Stimulated activated CD4-positive, alpha-beta T cell treated with anti-CD3 and anti-CD28 coated beads, TNF-alpha, amount 100 ng/mL, for 48 hours (primary cell): ENCODE data around the gene PTTG1.
"Not testable (repeated sequence)": the region's sequence is repeated elsewhere in the genome, so short reads cannot be mapped to it uniquely, and the experiment has no call there.

Experiments used
- DNase-seq, 3 donors: peaks; one replicate each; pipeline ENCODE4 v3.0.0-alpha.2; 2020; ENCODE audit warnings: low read depth in 3 of 3

The PTTG1 gene

DNA sequence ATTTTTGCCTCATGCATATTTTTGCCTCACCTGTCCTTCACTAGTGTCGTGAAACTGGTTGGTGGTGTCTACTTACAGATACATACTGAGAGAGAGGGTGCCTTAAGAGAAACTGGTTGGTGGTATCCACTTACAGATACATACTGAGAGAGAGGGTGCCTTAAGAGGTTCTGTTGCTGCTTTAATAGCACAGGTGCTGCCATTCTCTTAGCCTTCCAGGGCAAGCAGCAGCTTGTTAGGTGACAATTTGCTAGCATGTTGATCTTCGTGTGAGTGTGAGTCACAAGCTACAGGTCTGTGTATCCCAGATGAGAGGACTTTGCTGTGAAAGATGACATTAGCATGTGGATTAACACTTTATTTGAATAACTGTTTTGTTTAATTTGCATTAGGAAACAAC, 1.4 kb downstream of the PTTG1 start:
- DNase-seq = no peak

- DNase-seq = no peak
Measured at GRCh38 chr5:160427607-160428006, 6.0 kb downstream of the PTTG1 start.

DNA sequence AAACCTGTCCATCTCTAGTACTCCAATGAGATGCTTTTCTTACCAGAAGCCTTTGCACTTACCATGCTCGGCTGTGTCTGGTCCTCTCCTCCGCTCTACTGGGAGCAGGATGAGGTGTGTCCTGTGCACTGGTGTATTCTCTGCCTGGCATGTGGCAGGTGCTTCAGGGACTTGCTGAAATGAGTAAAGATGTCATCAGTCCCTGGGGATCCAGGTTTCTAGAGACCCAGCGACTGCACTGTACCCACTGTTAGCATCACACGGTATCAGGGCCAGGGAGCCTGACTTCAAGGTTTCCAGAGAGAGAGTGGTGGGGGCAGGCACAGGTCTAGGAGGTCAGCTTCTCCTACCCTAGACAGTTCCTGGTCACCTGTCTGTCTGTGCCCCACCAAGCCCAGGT, 10.5 kb downstream of the PTTG1 start:
- no peak for DNase-seq

DNA sequence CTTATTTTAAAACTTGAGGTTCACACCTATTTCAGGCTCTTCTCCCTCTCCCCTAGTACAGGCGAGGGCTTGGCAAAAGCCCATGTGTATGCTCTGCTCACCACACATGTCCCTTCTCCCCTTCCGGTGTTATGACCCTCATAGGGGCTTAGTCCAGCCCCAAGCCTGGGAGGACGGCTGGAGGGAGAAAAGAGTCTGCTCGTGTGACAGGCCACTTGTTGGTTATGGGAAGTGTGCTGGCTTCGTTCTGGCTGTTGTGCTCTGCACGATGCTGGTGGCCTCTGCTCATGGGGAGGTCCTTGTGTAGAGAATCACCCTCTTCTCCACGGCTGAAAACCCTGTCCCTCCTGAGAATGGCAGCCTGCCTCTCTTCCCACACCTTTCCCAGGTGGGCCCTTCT, 11.1 kb downstream of the PTTG1 start:
- no peak for DNase-seq

GRCh38 chr5:160434022-160434531, 12.4 kb downstream of the PTTG1 start:
- DNase-seq = no peak

DNA sequence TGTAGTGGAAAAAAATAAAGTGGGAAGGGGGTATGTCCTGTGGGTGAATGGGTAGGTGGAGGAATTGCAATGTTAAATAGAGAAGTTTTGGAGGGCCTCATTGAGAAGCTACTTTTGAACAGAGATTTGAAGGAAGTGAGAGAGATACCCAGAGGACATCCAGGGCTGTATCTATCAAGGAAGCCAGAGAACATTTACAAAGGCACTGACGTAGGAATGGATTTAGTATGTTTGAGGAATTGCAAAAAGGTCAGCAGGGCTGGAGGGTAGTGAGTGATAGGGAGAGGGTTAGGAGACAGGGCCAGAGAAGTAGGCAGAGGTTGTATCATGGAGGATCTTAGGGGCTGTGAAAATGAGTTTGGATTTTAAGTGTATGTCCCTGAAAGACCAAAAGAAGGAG, 13.9 kb downstream of the PTTG1 start:
- no peak for DNase-seq

DNA sequence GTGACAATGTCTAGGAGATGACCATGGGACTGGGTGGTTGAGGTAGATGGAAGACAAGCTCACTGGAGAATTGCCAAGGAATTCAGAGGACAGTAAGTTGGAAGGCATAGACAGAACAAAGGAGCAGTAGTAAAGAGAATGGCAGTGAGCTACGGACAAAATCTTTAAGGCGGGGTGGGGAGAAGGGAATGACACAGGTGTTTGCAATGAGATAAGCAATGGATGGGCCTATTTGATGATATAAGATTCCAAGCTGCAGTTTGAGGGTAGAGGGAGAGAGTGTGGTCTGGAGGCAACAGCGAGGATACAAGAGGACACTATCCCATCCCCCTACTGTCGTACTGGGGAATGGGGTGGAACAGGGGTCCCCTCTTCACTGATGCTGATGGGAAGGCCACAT, 14.4 kb downstream of the PTTG1 start:
- no peak for DNase-seq

DNA sequence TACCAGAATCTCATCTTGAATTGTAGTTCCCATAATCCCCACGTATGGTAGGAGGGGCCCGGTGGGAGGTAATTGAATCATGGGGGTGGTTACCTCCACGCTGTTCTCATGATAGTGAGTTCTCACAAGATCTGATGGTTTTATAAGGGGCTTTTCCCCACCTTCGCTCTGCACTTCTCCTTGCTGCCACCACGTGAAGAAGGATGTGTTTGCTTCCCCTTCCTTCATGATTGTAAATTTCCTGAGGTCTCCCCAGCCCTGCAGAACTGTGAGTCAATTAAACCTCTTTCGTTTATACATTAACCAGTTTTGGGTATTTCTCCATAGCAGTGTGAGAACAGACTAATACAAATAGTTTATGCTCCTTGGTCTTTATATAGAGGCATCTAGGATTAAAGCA, 15.0 kb downstream of the PTTG1 start:
- DNase-seq = not testable (repeated sequence)

- DNase-seq = no peak
Measured at GRCh38 chr5:160437271-160437670, 15.6 kb downstream of the PTTG1 start.

DNA sequence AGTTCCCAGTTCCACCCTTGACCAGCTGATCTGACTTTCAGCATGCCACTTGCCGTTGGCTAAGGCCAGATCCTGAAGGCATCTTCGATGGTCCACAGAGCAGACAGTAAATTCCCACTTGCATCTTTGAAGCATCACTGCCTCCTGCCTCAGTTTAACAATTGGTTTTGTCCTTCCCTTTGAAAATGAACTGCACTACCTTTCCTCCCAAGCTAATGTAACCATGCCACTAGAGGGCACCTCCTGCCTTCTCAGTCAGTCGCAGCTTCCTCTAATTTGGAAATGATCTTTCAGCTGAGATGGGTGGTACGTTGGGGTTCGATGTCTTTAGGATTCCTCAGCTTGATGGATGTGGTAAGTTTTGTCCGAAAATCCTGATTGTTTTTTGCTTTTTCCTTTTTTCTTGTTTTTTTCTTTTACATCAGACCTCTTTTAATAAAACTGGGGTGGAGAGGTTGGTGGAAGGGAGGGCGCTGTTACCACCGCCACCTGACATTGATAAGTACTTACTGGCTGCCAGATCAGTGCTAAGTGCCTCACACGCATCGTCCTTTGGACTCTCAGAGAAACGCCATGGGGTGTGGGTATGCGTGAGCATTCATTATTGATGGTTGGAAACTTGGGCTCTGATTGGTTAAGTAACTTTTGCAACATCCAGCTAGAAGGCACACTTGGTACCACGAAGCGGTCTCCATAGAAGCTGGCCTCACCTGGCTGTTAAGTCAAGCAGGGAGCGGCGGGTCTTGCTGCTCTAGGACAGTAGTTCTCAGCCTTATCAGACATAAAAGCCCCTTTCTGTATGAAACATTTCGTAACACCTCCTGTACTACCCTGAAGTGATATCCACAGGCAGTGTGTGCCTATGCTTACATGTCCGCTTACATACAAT, 16.9 kb downstream of the PTTG1 start:
- DNase-seq = peak; percentile 30 to 57 (median 46)

DNA sequence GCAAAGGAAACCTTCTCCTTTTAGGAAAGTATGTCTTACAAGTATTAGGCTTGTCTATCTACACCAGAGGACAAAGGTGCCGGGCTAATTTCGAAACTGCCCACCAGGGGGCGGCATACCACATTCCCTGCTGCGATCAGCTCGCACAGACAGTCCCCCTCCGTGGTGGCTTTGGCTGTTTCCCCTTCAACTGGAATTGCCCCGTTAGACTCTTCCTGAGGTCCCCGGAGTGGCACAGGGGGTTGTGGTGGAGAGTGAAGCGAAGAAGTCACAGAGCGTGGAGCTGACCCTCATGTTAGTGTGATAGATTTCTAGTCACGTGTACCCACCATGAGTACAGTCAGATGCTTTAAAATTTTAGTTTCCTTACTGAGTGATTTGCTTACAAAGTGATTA, 17.5 kb downstream of the PTTG1 start:
- peak; percentile 79 to 85 (median 81) for DNase-seq

GRCh38 chr5:160441311-160441781, 19.7 kb downstream of the PTTG1 start:
- no peak for DNase-seq

DNA sequence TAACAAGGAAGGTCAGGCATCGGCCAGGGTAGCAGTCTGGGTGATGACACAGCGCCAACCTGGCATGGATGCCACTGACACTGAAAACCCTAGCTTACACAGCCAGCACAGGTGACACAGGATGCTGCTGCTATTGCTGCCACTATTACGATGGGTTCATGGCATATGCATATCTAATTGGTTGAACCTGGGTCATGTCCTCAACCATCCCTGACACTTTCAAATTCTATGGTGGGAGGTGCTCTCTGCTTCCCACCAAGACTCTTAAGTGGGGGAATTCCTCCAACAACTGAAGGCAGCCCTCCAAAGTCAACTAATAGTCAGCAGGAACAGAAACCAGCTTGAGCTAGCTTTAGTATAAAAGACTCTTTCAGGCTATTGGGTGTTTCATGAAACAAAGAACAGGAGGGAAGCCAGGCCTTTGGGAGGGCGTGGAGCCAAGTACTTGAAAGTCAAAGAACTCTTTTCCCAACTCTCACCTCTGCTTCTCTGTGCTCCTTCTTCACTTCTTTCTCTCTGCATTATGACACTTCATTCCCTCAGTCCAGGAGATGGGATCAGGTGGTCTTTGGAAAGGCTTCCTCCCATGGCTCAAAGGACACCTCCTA, 21.3 kb downstream of the PTTG1 start:
- DNase-seq = no peak

- DNase-seq = no peak
Measured at GRCh38 chr5:160444407-160444806, 22.8 kb downstream of the PTTG1 start.

GRCh38 chr5:160445132-160445531, 23.5 kb downstream of the PTTG1 start:
- DNase-seq = no peak

GRCh38 chr5:160445751-160446150, 24.1 kb downstream of the PTTG1 start:
- no peak for DNase-seq

- no peak for DNase-seq
Measured at GRCh38 chr5:160448886-160449285, 27.2 kb downstream of the PTTG1 start.

- no peak for DNase-seq
Measured at GRCh38 chr5:160449458-160449857, 27.8 kb downstream of the PTTG1 start.

GRCh38 chr5:160450164-160450932, 28.7 kb downstream of the PTTG1 start:
- DNase-seq = no peak

- DNase-seq = no peak
Measured at GRCh38 chr5:160451281-160451680, 29.6 kb downstream of the PTTG1 start.

DNA sequence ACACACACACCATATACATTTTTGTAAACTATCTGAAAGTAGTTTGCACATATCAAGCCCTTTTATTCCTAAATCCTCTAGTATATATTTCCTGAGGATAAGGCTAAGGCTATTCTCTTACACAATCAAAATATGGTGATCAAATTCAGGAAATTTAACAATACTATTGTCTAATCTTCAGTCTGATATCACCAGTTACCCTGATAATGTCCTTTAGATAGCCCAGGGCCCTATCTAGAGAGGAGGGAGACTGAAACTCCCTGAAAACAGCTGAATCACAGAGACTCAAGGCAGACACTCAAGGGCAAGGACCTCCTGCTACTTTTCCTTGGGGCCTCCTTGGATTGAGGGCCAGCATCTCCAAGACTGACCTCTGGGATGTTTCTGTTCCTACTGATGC, 30.4 kb downstream of the PTTG1 start:
- no peak for DNase-seq

DNA sequence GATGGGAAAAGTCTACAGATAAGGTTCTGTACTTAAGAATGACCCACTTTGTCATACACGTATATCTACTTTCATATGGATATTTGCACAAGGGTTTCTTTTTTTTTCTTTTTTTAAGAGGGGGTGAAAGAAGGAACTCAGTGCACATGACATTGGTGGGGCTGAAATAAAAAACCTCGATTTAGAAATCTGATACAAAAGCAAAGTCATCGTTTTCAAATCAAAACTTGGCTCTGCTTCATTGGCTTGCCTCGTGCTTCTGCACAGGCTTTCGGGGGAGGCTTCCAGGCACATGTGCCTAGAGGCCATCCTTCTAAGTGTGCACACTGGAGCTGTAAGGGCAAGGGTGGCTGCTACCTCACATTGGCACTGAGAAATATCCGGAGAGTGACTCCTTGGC, 31.1 kb downstream of the PTTG1 start:
- no peak for DNase-seq
